ENCODE results near the gene PERM1.
"Not testable (repeated sequence)": the region's sequence is repeated elsewhere in the genome, so short reads cannot be mapped to it uniquely, and the experiment has no call there.

The PERM1 gene, protein sequence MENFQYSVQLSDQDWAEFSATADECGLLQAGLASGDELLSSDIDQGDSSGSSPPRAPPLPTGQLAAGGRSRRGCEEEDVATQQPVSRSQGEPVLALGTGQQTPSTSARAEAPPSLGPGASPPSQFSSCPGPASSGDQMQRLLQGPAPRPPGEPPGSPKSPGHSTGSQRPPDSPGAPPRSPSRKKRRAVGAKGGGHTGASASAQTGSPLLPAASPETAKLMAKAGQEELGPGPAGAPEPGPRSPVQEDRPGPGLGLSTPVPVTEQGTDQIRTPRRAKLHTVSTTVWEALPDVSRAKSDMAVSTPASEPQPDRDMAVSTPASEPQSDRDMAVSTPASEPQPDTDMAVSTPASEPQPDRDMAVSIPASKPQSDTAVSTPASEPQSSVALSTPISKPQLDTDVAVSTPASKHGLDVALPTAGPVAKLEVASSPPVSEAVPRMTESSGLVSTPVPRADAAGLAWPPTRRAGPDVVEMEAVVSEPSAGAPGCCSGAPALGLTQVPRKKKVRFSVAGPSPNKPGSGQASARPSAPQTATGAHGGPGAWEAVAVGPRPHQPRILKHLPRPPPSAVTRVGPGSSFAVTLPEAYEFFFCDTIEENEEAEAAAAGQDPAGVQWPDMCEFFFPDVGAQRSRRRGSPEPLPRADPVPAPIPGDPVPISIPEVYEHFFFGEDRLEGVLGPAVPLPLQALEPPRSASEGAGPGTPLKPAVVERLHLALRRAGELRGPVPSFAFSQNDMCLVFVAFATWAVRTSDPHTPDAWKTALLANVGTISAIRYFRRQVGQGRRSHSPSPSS

GRCh38 chr1:981955-982558, at the start of gene PERM1:
TSS of gene PERM1 (minus strand) at chr1:982093. CDS start at chr1:981029, 1,064 bp downstream.
- H3K79me2 ChIP-seq (ENCODE audit: insufficient read depth, low read length): no peaks in the 10 kb centered on the region
- no peak within 1 kb of the TSS for H2AFZ ChIP-seq (ENCODE audit: low read length)
- no peaks in the 10 kb centered on the region; the same call in 1 of the 2 replicates for H3K27me3 ChIP-seq (ENCODE audit: insufficient read depth, low read length)
- no peak for TF ChIP-seq EZH2 (IDR thresholded peaks at IDR 0.05; ENCODE audit: borderline replicate concordance, low read length)
- no peak for TF ChIP-seq CTCF (IDR thresholded peaks at IDR 0.05; ENCODE audit: low read length)
- H3K36me3 ChIP-seq (ENCODE audit: insufficient read depth, low read length): no peaks in the 10 kb centered on the region
- no peaks in the 10 kb centered on the region for H3F3A ChIP-seq (ENCODE audit: insufficient read depth, low read length)
- H3K9ac ChIP-seq (ENCODE audit: low read length): no peak within 1 kb of the TSS
- H3K9me2 ChIP-seq (ENCODE audit: low read depth, low read length): no peaks in the 10 kb centered on the region
- no peaks in the 10 kb centered on the region for H4K20me1 ChIP-seq (ENCODE audit: insufficient read depth, low read length)
- no peak within 1 kb of the TSS for H3K27ac ChIP-seq (ENCODE audit: low read depth, low read length, poor library complexity, severe bottlenecking)
- no peaks in the 10 kb centered on the region for H3K9me3 ChIP-seq (ENCODE audit: low read length)
- H3K4me2 ChIP-seq (ENCODE audit: low read length): no peak within 1 kb of the TSS
- no peak within 1 kb of the TSS for H3K4me3 ChIP-seq (ENCODE audit: low read depth, low read length, poor library complexity, severe bottlenecking)
- no peaks in the 10 kb centered on the region for H3K4me1 ChIP-seq (ENCODE audit: insufficient read depth, low read length, severe bottlenecking)

DNA sequence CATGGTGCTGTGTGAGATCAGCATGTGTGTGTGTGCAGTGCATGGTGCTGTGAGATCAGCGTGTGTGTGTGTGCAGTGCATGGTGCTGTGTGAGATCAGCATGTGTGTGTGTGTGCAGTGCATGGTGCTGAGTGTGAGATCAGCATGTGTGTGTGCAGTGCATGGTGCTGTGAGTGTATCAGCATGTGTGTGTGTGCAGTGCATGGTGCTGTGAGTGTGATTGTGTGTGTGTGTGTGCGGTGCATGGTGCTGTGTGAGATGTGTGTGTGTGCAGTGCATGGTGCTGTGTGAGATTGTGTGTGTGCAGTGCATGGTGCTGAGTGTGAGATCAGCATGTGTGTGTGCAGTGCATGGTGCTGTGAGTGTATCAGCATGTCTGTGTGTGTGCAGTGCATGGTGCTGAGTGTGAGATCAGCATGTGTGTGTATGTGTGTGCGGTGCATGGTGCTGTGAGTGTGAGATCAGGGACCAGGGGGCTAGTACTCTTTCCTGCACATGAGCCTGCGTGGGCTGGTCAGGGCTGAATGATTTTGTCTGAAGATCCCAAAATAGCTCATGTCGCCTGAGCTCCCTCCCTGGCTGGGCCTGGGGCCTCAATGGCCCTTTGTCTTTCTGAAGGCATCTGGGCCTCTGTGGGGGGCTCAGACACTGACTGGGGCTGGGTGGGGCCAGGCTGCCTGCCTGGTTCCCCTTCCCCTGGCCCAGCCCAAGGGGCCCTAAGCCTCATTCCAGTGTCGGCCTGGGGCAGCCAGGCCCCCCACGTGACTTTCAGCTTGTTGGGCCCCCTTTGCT, 49.2 kb upstream of the PERM1 start:
- not testable (repeated sequence) for H3K4me2 ChIP-seq (ENCODE audit: low read length); H4K20me1 ChIP-seq (ENCODE audit: insufficient read depth, low read length); H3K27ac ChIP-seq (ENCODE audit: low read depth, low read length, poor library complexity, severe bottlenecking); H2AFZ ChIP-seq (ENCODE audit: low read length); H3K9me2 ChIP-seq (ENCODE audit: low read depth, low read length); H3K4me1 ChIP-seq (ENCODE audit: insufficient read depth, low read length, severe bottlenecking); H3K79me2 ChIP-seq (ENCODE audit: insufficient read depth, low read length); H3K9ac ChIP-seq (ENCODE audit: low read length); H3K36me3 ChIP-seq (ENCODE audit: insufficient read depth, low read length); H3F3A ChIP-seq (ENCODE audit: insufficient read depth, low read length); H3K9me3 ChIP-seq (ENCODE audit: low read length); H3K4me3 ChIP-seq (ENCODE audit: low read depth, low read length, poor library complexity, severe bottlenecking)
- H3K27me3 ChIP-seq (ENCODE audit: insufficient read depth, low read length): peaks cover 14% of the 10 kb centered on the region

DNA sequence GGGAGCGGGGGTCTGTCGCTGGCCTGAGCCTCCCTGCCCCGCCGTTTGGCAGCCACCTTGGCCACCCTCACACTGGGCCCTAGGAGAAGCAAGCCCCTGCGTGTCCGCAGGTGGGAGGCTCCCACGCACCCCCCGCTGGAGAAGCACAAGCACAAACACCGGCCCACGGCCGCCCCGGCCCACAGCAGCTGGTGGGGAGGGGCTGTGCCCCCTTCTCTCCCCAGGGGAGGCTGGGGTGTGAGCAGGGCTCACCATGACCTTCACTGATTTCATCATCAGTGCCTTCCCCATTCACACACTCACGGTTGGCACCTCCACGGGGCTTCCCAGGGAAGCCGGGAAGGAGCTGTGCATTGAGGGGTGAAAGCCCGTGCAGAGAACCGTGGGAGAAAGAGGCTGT, 45.9 kb upstream of the PERM1 start:
- Histone ChIP-seq H3K27ac (ENCODE audit: low read depth, low read length, poor library complexity, severe bottlenecking) (no peak overlapping the region), H3K79me2 (ENCODE audit: insufficient read depth, low read length) (no peaks in the 10 kb centered on the region), H3F3A (ENCODE audit: insufficient read depth, low read length) (no peaks in the 10 kb centered on the region), H3K4me3 (ENCODE audit: low read depth, low read length, poor library complexity, severe bottlenecking) (no peak overlapping the region), H2AFZ (ENCODE audit: low read length) (no peak overlapping the region), H3K9me2 (ENCODE audit: low read depth, low read length) (no peaks in the 10 kb centered on the region), H3K9ac (ENCODE audit: low read length) (no peak overlapping the region), H3K27me3 (ENCODE audit: insufficient read depth, low read length) (peaks cover 14% of the 10 kb centered on the region), H3K4me2 (ENCODE audit: low read length) (no peak overlapping the region), H4K20me1 (ENCODE audit: insufficient read depth, low read length) (no peaks in the 10 kb centered on the region), H3K9me3 (ENCODE audit: low read length) (no peaks in the 10 kb centered on the region), H3K36me3 (ENCODE audit: insufficient read depth, low read length) (no peaks in the 10 kb centered on the region), H3K4me1 (ENCODE audit: insufficient read depth, low read length, severe bottlenecking) (peaks cover 5% of the 10 kb centered on the region)
- TF ChIP-seq CTCF (IDR thresholded peaks at IDR 0.05; ENCODE audit: low read length) (no peak), EZH2 (IDR thresholded peaks at IDR 0.05; ENCODE audit: borderline replicate concordance, low read length) (no peak)

Measured in OCI-LY1 (cell line).